HepG2 (cell line): Measurements from ENCODE around the gene SLC6A6. TPM values are rescaled to one million over a fixed set of nuclear protein-coding genes. Genes with fewer than 3 reads are reported as not detected.
A peak's percentile ranks its signal among the peaks of the same experiment; 100 is the strongest.

Experiments used
- CBX1 ChIP-seq: IDR thresholded peaks from one replicate; pipeline ENCODE4 v1.6.1; 2016; ENCODE audit warnings: antibody characterized with exemption, low read depth
- CHCHD3 ChIP-seq: sonication (generic); formaldehyde crosslinking; IDR thresholded peaks from 2 replicates; pipeline ENCODE4 v1.8.0; 2022; ENCODE audit warnings: mild to moderate bottlenecking, missing genetic modification reagents, moderate library complexity
- EHMT2 ChIP-seq: fragments of 200-600 bp; sonication (generic); IDR thresholded peaks from 2 replicates; pipeline ENCODE4 v1.7.0; 2017; ENCODE audit warnings: antibody characterized with exemption, low read depth, low read length, borderline replicate concordance
- GABPB1 ChIP-seq: IDR thresholded peaks from 2 replicates; pipeline ENCODE4 v1.6.1; 2016; ENCODE audit warnings: mild to moderate bottlenecking, missing genetic modification reagents, moderate library complexity, missing compliant biosample characterization
- GFI1 ChIP-seq: sonication (generic); formaldehyde crosslinking; IDR thresholded peaks from 2 replicates; pipeline ENCODE4 v1.5.0; 2020; ENCODE audit warnings: missing genetic modification reagents, mild to moderate bottlenecking, borderline replicate concordance
- KLF9 ChIP-seq: IDR thresholded peaks from 2 replicates; pipeline ENCODE4 v1.6.1; 2016; ENCODE audit warnings: low read depth
- MBD4 ChIP-seq: IDR thresholded peaks from 2 replicates; pipeline ENCODE4 v1.6.1; 2012; ENCODE audit warnings: low read length, inconsistent platforms, borderline replicate concordance
- MEIS2 ChIP-seq: sonication (generic); formaldehyde crosslinking; IDR thresholded peaks from 2 replicates; pipeline ENCODE4 v1.9.0; 2021; ENCODE audit warnings: mild to moderate bottlenecking, missing genetic modification reagents
- PAF1 ChIP-seq: IDR thresholded peaks from 2 replicates; pipeline ENCODE4 v1.6.1; 2016; ENCODE audit warnings: missing genetic modification reagents, missing compliant biosample characterization
- PPARG ChIP-seq: conservative IDR thresholded peaks from 2 replicates; pipeline ENCODE4 v1.6.1; 2016; ENCODE audit warnings: missing biosample characterization, missing genetic modification reagents
- TMF1 ChIP-seq: sonication (generic); formaldehyde crosslinking; IDR thresholded peaks from 2 replicates; pipeline ENCODE4 v1.8.1; 2022; ENCODE audit warnings: low read depth, missing genetic modification reagents
- ZFP1 ChIP-seq: IDR thresholded peaks from 2 replicates; pipeline ENCODE4 v1.6.1; 2016
- ZKSCAN8 ChIP-seq: IDR thresholded peaks from 2 replicates; pipeline ENCODE4 v1.6.1; 2016; ENCODE audit warnings: borderline replicate concordance, missing genetic modification reagents, missing compliant biosample characterization
- ZNF264 ChIP-seq: sonication (generic); formaldehyde crosslinking; IDR thresholded peaks from 2 replicates; pipeline ENCODE4 v1.4.0; 2020; ENCODE audit warnings: missing genetic modification reagents
- ZNF460 ChIP-seq: sonication (generic); formaldehyde crosslinking; IDR thresholded peaks from 2 replicates; pipeline ENCODE4 v1.5.1; 2020; ENCODE audit warnings: missing genetic modification reagents, mild to moderate bottlenecking, borderline replicate concordance
- ZNF547 ChIP-seq: sonication (generic); formaldehyde crosslinking; IDR thresholded peaks from 2 replicates; pipeline ENCODE4 v1.5.1; 2020; ENCODE audit warnings: mild to moderate bottlenecking, missing genetic modification reagents
- ZNF772 ChIP-seq: sonication (generic); formaldehyde crosslinking; IDR thresholded peaks from 2 replicates; pipeline ENCODE4 v1.5.0; 2020; ENCODE audit warnings: mild to moderate bottlenecking, missing genetic modification reagents
- ZNF781 ChIP-seq: sonication (generic); formaldehyde crosslinking; IDR thresholded peaks from 2 replicates; pipeline ENCODE4 v1.5.1; 2020; ENCODE audit warnings: borderline replicate concordance, mild to moderate bottlenecking, missing genetic modification reagents; ENCODE audit errors: not compliant biosample characterization
- ZNF883 ChIP-seq: sonication (generic); formaldehyde crosslinking; IDR thresholded peaks from 2 replicates; pipeline ENCODE4 v1.5.1; 2020; ENCODE audit warnings: mild to moderate bottlenecking, missing genetic modification reagents; ENCODE audit errors: not compliant biosample characterization
- polyA plus RNA-seq, 8 experiments: library from polyadenylated mRNA; depleted of rRNA in 3 of 8; stranded (reverse) in 7 of 8; unstranded in 1 of 8; fragments of >200 nt; fragmentation: Illumina TruSeq in 4 of 8; extraction: Trizol in 4 of 8; gene quantifications; 2 replicates each; pipeline versions ENCODE4 v1.2.1 to v1.2.3, GENCODE V29; 2011 to 2016; ENCODE audit warnings: low read depth in 4 of 8, missing spikeins in 1 of 8, mixed read lengths in 1 of 8; ENCODE audit not compliant: insufficient read depth in 1 of 8
- total RNA-seq, 5 experiments: library from RNA; depleted of rRNA; stranded (reverse); fragments of >200 nt; fragmentation: Illumina TruSeq; extraction: Trizol; gene quantifications; 2 replicates each; pipeline ENCODE4 v1.2.3, GENCODE V29; 2016; ENCODE audit warnings: low read depth in 1 of 5
- TF ChIP-seq, protein P1 (sequence below): IDR thresholded peaks from 2 replicates; pipeline ENCODE4 v1.6.1; 2016; ENCODE audit warnings: low read depth, borderline replicate concordance
- TF ChIP-seq, protein P2 (sequence below): sonication (generic); formaldehyde crosslinking; IDR thresholded peaks from 2 replicates; pipeline ENCODE4 v1.5.1; 2020; ENCODE audit warnings: missing genetic modification reagents, mild to moderate bottlenecking, borderline replicate concordance
- TF ChIP-seq, protein P3 (sequence below): sonication (generic); formaldehyde crosslinking; IDR thresholded peaks from 2 replicates; pipeline ENCODE4 v1.5.0; 2020; ENCODE audit warnings: missing genetic modification reagents
- TF ChIP-seq, protein P4 (sequence below): sonication (generic); formaldehyde crosslinking; IDR thresholded peaks from 2 replicates; pipeline ENCODE4 v1.4.0; 2020; ENCODE audit warnings: missing genetic modification reagents, borderline replicate concordance

SLC6A6 gene
- total and polyA plus RNA-seq, 2 of the 13 experiments (the other 11 are each of a cell fraction or from before 2014, with no cell fraction given) = 14.1 to 20.7 TPM

DNA sequence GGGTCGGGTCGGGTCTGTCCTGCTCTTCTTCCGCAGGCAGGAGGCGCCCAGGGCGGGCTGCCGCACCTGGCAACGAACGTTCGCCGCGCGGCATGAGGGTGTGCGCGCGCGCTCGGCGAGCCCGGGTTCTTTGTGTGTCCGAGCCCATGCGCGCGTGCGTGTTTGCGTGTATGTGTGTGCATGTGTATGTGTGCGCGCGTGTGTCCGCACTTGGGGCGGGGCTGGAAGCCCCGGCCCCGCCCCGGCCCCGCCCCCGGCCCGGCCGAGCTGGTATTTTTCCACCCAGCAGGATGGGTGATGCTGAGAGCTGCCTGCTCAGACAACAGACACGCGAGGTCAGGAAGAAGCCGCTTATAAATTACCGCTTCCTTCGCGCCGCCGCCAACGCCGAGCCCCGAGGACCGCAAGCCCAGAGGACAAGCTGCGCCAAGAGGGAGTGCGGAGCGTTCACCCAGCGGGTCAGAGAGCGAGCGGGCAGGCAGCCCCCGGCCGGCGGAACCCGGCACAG lies at the start of gene SLC6A6 (continued):
- TF ChIP-seq EHMT2 (no peak), GFI1 (CRISPR knock-in tag) (0 out of 2 replicates have a peak, but pooled peaks have one; percentile 32), MBD4 (no peak), PAF1 (no peak), ZKSCAN8 (CRISPR knock-in tag) (no peak; the same call in 1 of the 2 replicates), ZNF781 (peak; percentile 9), TMF1 (CRISPR knock-in tag) (no peak), MEIS2 (CRISPR knock-in tag) (no peak; the same call in 1 of the 2 replicates), KLF9 (CRISPR knock-in tag) (no peak), ZNF460 (CRISPR knock-in tag) (no peak), ZNF547 (CRISPR knock-in tag) (no peak; the same call in 1 of the 2 replicates), CHCHD3 (CRISPR knock-in tag) (0 out of 2 replicates have a peak, but pooled peaks have one; percentile 62), GABPB1 (CRISPR knock-in tag) (peak; percentile 75), ZNF772 (CRISPR knock-in tag) (peak; percentile 61; the same call in 1 of the 2 replicates), PPARG (CRISPR knock-in tag) (no peak; the same call in 1 of the 2 replicates), ZFP1 (CRISPR knock-in tag) (peak; percentile 74; the same call in 1 of the 2 replicates), ZNF264 (CRISPR knock-in tag) (0 out of 2 replicates have a peak, but pooled peaks have one; percentile 27), ZNF883 (CRISPR knock-in tag) (no peak), CBX1 (no peak)
- TF ChIP-seq, protein P1, sequence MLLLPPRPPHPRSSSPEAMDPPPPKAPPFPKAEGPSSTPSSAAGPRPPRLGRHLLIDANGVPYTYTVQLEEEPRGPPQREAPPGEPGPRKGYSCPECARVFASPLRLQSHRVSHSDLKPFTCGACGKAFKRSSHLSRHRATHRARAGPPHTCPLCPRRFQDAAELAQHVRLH = peak; percentile 73; the same call in 1 of the 2 replicates
- TF ChIP-seq, protein P2, sequence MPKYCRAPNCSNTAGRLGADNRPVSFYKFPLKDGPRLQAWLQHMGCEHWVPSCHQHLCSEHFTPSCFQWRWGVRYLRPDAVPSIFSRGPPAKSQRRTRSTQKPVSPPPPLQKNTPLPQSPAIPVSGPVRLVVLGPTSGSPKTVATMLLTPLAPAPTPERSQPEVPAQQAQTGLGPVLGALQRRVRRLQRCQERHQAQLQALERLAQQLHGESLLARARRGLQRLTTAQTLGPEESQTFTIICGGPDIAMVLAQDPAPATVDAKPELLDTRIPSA = no peak
- TF ChIP-seq, protein P3, sequence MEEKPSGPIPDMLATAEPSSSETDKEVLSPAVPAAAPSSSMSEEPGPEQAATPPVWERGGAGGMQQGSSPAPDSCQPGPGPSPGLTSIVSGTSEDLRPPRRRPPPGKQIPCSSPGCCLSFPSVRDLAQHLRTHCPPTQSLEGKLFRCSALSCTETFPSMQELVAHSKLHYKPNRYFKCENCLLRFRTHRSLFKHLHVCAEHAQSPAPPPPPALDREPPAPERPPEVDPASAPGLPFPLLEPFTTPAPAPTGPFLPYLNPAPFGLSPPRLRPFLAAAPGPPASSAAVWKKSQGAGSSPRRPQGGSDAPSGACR (CRISPR knock-in tag) = no peak
- TF ChIP-seq, protein P4, sequence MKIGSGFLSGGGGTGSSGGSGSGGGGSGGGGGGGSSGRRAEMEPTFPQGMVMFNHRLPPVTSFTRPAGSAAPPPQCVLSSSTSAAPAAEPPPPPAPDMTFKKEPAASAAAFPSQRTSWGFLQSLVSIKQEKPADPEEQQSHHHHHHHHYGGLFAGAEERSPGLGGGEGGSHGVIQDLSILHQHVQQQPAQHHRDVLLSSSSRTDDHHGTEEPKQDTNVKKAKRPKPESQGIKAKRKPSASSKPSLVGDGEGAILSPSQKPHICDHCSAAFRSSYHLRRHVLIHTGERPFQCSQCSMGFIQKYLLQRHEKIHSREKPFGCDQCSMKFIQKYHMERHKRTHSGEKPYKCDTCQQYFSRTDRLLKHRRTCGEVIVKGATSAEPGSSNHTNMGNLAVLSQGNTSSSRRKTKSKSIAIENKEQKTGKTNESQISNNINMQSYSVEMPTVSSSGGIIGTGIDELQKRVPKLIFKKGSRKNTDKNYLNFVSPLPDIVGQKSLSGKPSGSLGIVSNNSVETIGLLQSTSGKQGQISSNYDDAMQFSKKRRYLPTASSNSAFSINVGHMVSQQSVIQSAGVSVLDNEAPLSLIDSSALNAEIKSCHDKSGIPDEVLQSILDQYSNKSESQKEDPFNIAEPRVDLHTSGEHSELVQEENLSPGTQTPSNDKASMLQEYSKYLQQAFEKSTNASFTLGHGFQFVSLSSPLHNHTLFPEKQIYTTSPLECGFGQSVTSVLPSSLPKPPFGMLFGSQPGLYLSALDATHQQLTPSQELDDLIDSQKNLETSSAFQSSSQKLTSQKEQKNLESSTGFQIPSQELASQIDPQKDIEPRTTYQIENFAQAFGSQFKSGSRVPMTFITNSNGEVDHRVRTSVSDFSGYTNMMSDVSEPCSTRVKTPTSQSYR (CRISPR knock-in tag) = no peak
